WTC11 (cell line): Measurements from ENCODE around the gene NUP210L.

Source experiments
- ELF4 ChIP-seq: sonication (generic); formaldehyde crosslinking; IDR thresholded peaks from 2 replicates; pipeline ENCODE4 v1.8.1; 2022; ENCODE audit warnings: low read depth, mild to moderate bottlenecking, moderate library complexity, missing genetic modification reagents
- GABPB1 ChIP-seq: sonication (generic); formaldehyde crosslinking; IDR thresholded peaks from 2 replicates; pipeline ENCODE4 v1.8.1; 2023; ENCODE audit warnings: mild to moderate bottlenecking, missing genetic modification reagents
- TP53 ChIP-seq: sonication (generic); formaldehyde crosslinking; IDR thresholded peaks from 2 replicates; pipeline ENCODE4 v1.8.1; 2023; ENCODE audit warnings: mild to moderate bottlenecking, missing genetic modification reagents
- ZBTB21 ChIP-seq: sonication (generic); formaldehyde crosslinking; IDR thresholded peaks from 2 replicates; pipeline ENCODE4 v1.8.1; 2023; ENCODE audit warnings: mild to moderate bottlenecking, missing genetic modification reagents, borderline replicate concordance
- ZNF416 ChIP-seq: fragments of 250-450 bp; sonication (Bioruptor Pico); IDR thresholded peaks from 2 replicates; pipeline ENCODE4 v1.9.0; 2021; ENCODE audit warnings: mild to moderate bottlenecking, inconsistent platforms
- TF ChIP-seq, protein P1 (sequence below): fragments of 200-600 bp; IDR thresholded peaks from 2 replicates; pipeline ENCODE4 v1.8.0; 2022; ENCODE audit warnings: antibody characterized with exemption
- TF ChIP-seq, protein P2 (sequence below): sonication (generic); formaldehyde crosslinking; IDR thresholded peaks from 2 replicates; pipeline ENCODE4 v1.8.1; 2022; ENCODE audit warnings: low read depth, mild to moderate bottlenecking, moderate library complexity, missing genetic modification reagents, borderline replicate concordance
- TF ChIP-seq, protein P3 (sequence below): sonication (generic); formaldehyde crosslinking; conservative IDR thresholded peaks from 2 replicates; pipeline ENCODE4 v1.8.1; 2022; ENCODE audit warnings: mild to moderate bottlenecking, missing genetic modification reagents
- TF ChIP-seq, protein P4 (sequence below): sonication (generic); formaldehyde crosslinking; IDR thresholded peaks from 2 replicates; pipeline ENCODE4 v1.8.0; 2022; ENCODE audit warnings: mild to moderate bottlenecking, missing genetic modification reagents
- TF ChIP-seq, protein P5 (sequence below): sonication (generic); formaldehyde crosslinking; IDR thresholded peaks from 2 replicates; pipeline ENCODE4 v1.8.0; 2022; ENCODE audit warnings: mild to moderate bottlenecking, missing genetic modification reagents
- TF ChIP-seq, protein P6 (sequence below): sonication (generic); formaldehyde crosslinking; IDR thresholded peaks from 2 replicates; pipeline ENCODE4 v1.8.0; 2022; ENCODE audit warnings: mild to moderate bottlenecking, missing genetic modification reagents
- TF ChIP-seq, protein P7 (sequence below): sonication (generic); formaldehyde crosslinking; IDR thresholded peaks from 2 replicates; pipeline ENCODE4 v1.8.1; 2023; ENCODE audit warnings: mild to moderate bottlenecking, missing genetic modification reagents, moderate library complexity

DNA sequence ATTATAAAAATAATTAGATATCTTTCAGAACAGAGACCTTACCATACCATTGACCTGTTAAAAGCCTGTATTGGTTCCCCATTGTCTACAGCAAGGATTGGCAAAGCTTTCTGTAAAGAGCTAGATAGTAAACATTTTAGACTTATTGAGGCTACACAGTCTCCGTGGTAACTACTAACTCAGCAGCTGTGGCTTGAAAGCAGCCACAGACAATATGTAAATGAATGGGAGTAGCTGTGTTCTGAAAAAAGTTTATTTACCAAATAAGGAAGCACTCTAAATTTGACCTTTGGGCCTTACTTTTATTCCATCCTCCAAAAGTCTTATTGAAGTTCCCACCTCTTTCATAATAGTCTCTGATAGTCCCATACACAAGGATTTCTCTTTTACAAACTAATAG is 39.7 kb downstream of the NUP210L start:
- TF ChIP-seq, protein P1, sequence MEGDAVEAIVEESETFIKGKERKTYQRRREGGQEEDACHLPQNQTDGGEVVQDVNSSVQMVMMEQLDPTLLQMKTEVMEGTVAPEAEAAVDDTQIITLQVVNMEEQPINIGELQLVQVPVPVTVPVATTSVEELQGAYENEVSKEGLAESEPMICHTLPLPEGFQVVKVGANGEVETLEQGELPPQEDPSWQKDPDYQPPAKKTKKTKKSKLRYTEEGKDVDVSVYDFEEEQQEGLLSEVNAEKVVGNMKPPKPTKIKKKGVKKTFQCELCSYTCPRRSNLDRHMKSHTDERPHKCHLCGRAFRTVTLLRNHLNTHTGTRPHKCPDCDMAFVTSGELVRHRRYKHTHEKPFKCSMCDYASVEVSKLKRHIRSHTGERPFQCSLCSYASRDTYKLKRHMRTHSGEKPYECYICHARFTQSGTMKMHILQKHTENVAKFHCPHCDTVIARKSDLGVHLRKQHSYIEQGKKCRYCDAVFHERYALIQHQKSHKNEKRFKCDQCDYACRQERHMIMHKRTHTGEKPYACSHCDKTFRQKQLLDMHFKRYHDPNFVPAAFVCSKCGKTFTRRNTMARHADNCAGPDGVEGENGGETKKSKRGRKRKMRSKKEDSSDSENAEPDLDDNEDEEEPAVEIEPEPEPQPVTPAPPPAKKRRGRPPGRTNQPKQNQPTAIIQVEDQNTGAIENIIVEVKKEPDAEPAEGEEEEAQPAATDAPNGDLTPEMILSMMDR: no peak
- TF ChIP-seq ZNF416: no peak
- TF ChIP-seq, protein P2, sequence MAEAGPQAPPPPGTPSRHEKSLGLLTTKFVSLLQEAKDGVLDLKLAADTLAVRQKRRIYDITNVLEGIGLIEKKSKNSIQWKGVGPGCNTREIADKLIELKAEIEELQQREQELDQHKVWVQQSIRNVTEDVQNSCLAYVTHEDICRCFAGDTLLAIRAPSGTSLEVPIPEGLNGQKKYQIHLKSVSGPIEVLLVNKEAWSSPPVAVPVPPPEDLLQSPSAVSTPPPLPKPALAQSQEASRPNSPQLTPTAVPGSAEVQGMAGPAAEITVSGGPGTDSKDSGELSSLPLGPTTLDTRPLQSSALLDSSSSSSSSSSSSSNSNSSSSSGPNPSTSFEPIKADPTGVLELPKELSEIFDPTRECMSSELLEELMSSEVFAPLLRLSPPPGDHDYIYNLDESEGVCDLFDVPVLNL (CRISPR knock-in tag): no peak
- TF ChIP-seq, protein P3, sequence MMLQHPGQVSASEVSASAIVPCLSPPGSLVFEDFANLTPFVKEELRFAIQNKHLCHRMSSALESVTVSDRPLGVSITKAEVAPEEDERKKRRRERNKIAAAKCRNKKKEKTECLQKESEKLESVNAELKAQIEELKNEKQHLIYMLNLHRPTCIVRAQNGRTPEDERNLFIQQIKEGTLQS (CRISPR knock-in tag): no peak
- TF ChIP-seq ZBTB21: no peak
- TF ChIP-seq, protein P4, sequence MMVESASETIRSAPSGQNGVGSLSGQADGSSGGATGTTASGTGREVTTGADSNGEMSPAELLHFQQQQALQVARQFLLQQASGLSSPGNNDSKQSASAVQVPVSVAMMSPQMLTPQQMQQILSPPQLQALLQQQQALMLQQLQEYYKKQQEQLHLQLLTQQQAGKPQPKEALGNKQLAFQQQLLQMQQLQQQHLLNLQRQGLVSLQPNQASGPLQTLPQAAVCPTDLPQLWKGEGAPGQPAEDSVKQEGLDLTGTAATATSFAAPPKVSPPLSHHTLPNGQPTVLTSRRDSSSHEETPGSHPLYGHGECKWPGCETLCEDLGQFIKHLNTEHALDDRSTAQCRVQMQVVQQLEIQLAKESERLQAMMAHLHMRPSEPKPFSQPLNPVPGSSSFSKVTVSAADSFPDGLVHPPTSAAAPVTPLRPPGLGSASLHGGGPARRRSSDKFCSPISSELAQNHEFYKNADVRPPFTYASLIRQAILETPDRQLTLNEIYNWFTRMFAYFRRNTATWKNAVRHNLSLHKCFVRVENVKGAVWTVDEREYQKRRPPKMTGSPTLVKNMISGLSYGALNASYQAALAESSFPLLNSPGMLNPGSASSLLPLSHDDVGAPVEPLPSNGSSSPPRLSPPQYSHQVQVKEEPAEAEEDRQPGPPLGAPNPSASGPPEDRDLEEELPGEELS (CRISPR knock-in tag): no peak
- TF ChIP-seq TP53 (CRISPR knock-in tag): no peak
- TF ChIP-seq, protein P5, sequence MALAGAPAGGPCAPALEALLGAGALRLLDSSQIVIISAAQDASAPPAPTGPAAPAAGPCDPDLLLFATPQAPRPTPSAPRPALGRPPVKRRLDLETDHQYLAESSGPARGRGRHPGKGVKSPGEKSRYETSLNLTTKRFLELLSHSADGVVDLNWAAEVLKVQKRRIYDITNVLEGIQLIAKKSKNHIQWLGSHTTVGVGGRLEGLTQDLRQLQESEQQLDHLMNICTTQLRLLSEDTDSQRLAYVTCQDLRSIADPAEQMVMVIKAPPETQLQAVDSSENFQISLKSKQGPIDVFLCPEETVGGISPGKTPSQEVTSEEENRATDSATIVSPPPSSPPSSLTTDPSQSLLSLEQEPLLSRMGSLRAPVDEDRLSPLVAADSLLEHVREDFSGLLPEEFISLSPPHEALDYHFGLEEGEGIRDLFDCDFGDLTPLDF (CRISPR knock-in tag): no peak
- TF ChIP-seq ELF4: no peak
- TF ChIP-seq GABPB1 (CRISPR knock-in tag): no peak
- TF ChIP-seq, protein P6, sequence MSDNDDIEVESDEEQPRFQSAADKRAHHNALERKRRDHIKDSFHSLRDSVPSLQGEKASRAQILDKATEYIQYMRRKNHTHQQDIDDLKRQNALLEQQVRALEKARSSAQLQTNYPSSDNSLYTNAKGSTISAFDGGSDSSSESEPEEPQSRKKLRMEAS (CRISPR knock-in tag): no peak
- TF ChIP-seq, protein P7, sequence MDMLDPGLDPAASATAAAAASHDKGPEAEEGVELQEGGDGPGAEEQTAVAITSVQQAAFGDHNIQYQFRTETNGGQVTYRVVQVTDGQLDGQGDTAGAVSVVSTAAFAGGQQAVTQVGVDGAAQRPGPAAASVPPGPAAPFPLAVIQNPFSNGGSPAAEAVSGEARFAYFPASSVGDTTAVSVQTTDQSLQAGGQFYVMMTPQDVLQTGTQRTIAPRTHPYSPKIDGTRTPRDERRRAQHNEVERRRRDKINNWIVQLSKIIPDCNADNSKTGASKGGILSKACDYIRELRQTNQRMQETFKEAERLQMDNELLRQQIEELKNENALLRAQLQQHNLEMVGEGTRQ (CRISPR knock-in tag): no peak
